SK-N-SH treated with all-trans-retinoic acid at 6 μM for 48 hours (cell line): ENCODE measurements around the gene UAP1L1.

Experiments
- ATAC-seq: fragments of 200-7000 bp; cut with Tn5 transposase; 3 replicates; pipeline ENCODE4 v1.9.1; 2020; ENCODE audit warnings: mild to moderate bottlenecking, moderate library complexity
- ARNTL ChIP-seq: fragments of 450-650 bp; formaldehyde crosslinking; IDR thresholded peaks from 2 replicates; pipeline ENCODE4 v1.5.0; 2020; ENCODE audit warnings: low read depth, mild to moderate bottlenecking, moderate library complexity, borderline replicate concordance
- BACH2 ChIP-seq: fragments of 250-450 bp; sonication (Bioruptor Pico); IDR thresholded peaks from 2 replicates; pipeline ENCODE4 v1.9.0; 2021; ENCODE audit warnings: mild to moderate bottlenecking, borderline replicate concordance
- CSDC2 ChIP-seq: fragments of 250-450 bp; sonication (Bioruptor Pico); IDR thresholded peaks from 2 replicates; pipeline ENCODE4 v1.5.0; 2020; ENCODE audit warnings: mild to moderate bottlenecking, moderate library complexity
- ESRRG ChIP-seq: fragments of 250-450 bp; sonication (Bioruptor Pico); IDR thresholded peaks from 2 replicates; pipeline ENCODE4 v1.6.1; 2021; ENCODE audit warnings: mild to moderate bottlenecking
- GLIS3 ChIP-seq: fragments of 250-450 bp; sonication (Bioruptor Pico); IDR thresholded peaks from 2 replicates; pipeline ENCODE4 v1.5.0; 2020; ENCODE audit warnings: mild to moderate bottlenecking, moderate library complexity
- OSR1 ChIP-seq: fragments of 250-450 bp; sonication (Bioruptor Pico); IDR thresholded peaks from 2 replicates; pipeline ENCODE4 v1.8.0; 2022; ENCODE audit warnings: moderate library complexity, mild to moderate bottlenecking, inconsistent platforms
- PPARA ChIP-seq: fragments of 250-450 bp; sonication (Bioruptor Pico); IDR thresholded peaks from 2 replicates; pipeline ENCODE4 v1.5.0; 2020; ENCODE audit warnings: mild to moderate bottlenecking, borderline replicate concordance
- RARB ChIP-seq: fragments of 250-450 bp; sonication (Bioruptor Pico); IDR thresholded peaks from 2 replicates; pipeline ENCODE4 v1.8.0; 2021; ENCODE audit warnings: mild to moderate bottlenecking, moderate library complexity
- SNAI2 ChIP-seq: fragments of 250-450 bp; sonication (Bioruptor Pico); IDR thresholded peaks from 2 replicates; pipeline ENCODE4 v1.5.0; 2020; ENCODE audit warnings: mild to moderate bottlenecking, moderate library complexity
- TCF4 ChIP-seq: fragments of 250-450 bp; sonication (Bioruptor Pico); IDR thresholded peaks from 2 replicates; pipeline ENCODE4 v1.8.0; 2021; ENCODE audit warnings: mild to moderate bottlenecking, moderate library complexity, borderline replicate concordance
- TOX ChIP-seq: fragments of 250-450 bp; sonication (Bioruptor Pico); IDR thresholded peaks from 2 replicates; pipeline ENCODE4 v1.8.0; 2021; ENCODE audit warnings: mild to moderate bottlenecking, moderate library complexity, borderline replicate concordance
- ZFP30 ChIP-seq: fragments of 450-650 bp; formaldehyde crosslinking; IDR thresholded peaks from 2 replicates; pipeline ENCODE4 v1.5.0; 2022; ENCODE audit warnings: mild to moderate bottlenecking, moderate library complexity
- ZNF70 ChIP-seq: fragments of 450-650 bp; formaldehyde crosslinking; IDR thresholded peaks from 2 replicates; pipeline ENCODE4 v1.5.0; 2020; ENCODE audit warnings: mild to moderate bottlenecking, moderate library complexity
- ZNF8 ChIP-seq: fragments of 450-650 bp; formaldehyde crosslinking; IDR thresholded peaks from 2 replicates; pipeline ENCODE4 v1.5.0; 2020; ENCODE audit warnings: mild to moderate bottlenecking, moderate library complexity
- TF ChIP-seq, protein P1 (sequence below): fragments of 250-450 bp; sonication (Bioruptor Pico); IDR thresholded peaks from 2 replicates; pipeline ENCODE4 v1.8.0; 2020; ENCODE audit warnings: mild to moderate bottlenecking, moderate library complexity, borderline replicate concordance
- TF ChIP-seq, protein P2 (sequence below): fragments of 250-450 bp; sonication (Bioruptor Pico); IDR thresholded peaks from 2 replicates; pipeline ENCODE4 v1.5.1; 2021; ENCODE audit warnings: mild to moderate bottlenecking, moderate library complexity
- TF ChIP-seq, protein P3 (sequence below): fragments of 250-450 bp; sonication (Bioruptor Pico); IDR thresholded peaks from 2 replicates; pipeline ENCODE4 v1.8.0; 2021; ENCODE audit warnings: low read depth, mild to moderate bottlenecking, moderate library complexity, borderline replicate concordance
- TF ChIP-seq, protein P4 (sequence below): fragments of 250-450 bp; sonication (Bioruptor Pico); IDR thresholded peaks from 2 replicates; pipeline ENCODE4 v1.5.0; 2020; ENCODE audit warnings: mild to moderate bottlenecking, moderate library complexity
- TF ChIP-seq, protein P5 (sequence below): fragments of 250-450 bp; sonication (Bioruptor Pico); IDR thresholded peaks from 2 replicates; pipeline ENCODE4 v1.5.1; 2020; ENCODE audit warnings: low read depth, mild to moderate bottlenecking, moderate library complexity

Gene UAP1L1

DNA sequence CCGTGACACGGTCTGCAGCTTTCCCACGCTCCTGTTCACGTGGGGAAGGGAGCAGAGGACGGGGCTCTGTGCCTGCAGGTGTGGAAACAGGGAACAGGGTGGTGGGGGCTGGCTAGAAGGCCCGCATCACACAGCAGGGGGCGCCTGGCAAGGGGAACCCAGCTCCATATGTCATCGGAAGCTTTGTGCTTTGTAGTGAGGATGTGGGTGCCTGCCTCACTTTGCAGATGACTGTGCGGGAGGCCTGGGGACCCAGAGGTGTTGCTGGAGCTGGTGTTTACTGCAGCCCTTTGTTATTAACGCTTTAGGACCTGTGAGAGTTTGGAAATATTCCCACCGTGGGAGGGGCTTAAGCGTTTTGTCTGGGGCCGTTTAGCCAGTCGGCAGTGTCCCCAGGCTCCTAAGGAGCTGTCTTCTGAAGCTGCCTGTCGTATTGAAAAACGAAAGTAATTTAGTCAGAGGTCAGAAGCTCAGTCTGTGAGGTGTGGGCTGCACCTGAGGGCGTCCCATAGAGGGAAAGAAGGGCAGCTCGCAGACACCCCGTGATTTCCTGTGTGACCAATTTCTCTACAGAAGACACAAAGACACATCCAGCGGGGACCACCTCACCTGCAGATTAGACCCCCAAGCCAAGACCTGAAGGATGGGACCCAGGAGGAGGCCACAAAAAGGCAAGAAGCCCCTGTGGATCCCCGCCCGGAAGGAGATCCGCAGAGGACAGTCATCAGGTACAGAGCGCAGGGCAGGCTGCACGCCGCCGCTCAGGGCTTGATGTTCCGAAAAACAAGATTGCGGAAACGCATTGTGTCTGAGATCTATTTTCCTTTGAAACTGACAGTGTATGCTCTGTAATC, 18.6 kb downstream of the UAP1L1 start:
- ATAC-seq = peak; percentile 32; the same call in 1 of the 3 replicates
- TF ChIP-seq ARNTL (CRISPR knock-in tag) = no peak
- TF ChIP-seq ZFP30 (CRISPR knock-in tag) = no peak
- TF ChIP-seq, protein P1, sequence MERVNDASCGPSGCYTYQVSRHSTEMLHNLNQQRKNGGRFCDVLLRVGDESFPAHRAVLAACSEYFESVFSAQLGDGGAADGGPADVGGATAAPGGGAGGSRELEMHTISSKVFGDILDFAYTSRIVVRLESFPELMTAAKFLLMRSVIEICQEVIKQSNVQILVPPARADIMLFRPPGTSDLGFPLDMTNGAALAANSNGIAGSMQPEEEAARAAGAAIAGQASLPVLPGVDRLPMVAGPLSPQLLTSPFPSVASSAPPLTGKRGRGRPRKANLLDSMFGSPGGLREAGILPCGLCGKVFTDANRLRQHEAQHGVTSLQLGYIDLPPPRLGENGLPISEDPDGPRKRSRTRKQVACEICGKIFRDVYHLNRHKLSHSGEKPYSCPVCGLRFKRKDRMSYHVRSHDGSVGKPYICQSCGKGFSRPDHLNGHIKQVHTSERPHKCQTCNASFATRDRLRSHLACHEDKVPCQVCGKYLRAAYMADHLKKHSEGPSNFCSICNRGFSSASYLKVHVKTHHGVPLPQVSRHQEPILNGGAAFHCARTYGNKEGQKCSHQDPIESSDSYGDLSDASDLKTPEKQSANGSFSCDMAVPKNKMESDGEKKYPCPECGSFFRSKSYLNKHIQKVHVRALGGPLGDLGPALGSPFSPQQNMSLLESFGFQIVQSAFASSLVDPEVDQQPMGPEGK (CRISPR knock-in tag) = no peak
- no peak for TF ChIP-seq CSDC2 (CRISPR knock-in tag)
- no peak for TF ChIP-seq SNAI2
- no peak for TF ChIP-seq PPARA (CRISPR knock-in tag)
- TF ChIP-seq RARB (CRISPR knock-in tag) = no peak
- no peak for TF ChIP-seq BACH2
- TF ChIP-seq, protein P2, sequence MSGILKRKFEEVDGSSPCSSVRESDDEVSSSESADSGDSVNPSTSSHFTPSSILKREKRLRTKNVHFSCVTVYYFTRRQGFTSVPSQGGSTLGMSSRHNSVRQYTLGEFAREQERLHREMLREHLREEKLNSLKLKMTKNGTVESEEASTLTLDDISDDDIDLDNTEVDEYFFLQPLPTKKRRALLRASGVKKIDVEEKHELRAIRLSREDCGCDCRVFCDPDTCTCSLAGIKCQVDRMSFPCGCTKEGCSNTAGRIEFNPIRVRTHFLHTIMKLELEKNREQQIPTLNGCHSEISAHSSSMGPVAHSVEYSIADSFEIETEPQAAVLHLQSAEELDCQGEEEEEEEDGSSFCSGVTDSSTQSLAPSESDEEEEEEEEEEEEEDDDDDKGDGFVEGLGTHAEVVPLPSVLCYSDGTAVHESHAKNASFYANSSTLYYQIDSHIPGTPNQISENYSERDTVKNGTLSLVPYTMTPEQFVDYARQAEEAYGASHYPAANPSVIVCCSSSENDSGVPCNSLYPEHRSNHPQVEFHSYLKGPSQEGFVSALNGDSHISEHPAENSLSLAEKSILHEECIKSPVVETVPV (CRISPR knock-in tag) = no peak
- no peak for TF ChIP-seq GLIS3 (CRISPR knock-in tag)
- TF ChIP-seq ZNF70 = no peak
- TF ChIP-seq OSR1 (CRISPR knock-in tag) = no peak
- TF ChIP-seq, protein P3, sequence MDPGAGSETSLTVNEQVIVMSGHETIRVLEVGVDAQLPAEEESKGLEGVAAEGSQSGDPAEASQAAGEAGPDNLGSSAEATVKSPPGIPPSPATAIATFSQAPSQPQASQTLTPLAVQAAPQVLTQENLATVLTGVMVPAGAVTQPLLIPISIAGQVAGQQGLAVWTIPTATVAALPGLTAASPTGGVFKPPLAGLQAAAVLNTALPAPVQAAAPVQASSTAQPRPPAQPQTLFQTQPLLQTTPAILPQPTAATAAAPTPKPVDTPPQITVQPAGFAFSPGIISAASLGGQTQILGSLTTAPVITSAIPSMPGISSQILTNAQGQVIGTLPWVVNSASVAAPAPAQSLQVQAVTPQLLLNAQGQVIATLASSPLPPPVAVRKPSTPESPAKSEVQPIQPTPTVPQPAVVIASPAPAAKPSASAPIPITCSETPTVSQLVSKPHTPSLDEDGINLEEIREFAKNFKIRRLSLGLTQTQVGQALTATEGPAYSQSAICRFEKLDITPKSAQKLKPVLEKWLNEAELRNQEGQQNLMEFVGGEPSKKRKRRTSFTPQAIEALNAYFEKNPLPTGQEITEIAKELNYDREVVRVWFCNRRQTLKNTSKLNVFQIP (CRISPR knock-in tag) = no peak
- no peak for TF ChIP-seq ESRRG (CRISPR knock-in tag)
- TF ChIP-seq, protein P4, sequence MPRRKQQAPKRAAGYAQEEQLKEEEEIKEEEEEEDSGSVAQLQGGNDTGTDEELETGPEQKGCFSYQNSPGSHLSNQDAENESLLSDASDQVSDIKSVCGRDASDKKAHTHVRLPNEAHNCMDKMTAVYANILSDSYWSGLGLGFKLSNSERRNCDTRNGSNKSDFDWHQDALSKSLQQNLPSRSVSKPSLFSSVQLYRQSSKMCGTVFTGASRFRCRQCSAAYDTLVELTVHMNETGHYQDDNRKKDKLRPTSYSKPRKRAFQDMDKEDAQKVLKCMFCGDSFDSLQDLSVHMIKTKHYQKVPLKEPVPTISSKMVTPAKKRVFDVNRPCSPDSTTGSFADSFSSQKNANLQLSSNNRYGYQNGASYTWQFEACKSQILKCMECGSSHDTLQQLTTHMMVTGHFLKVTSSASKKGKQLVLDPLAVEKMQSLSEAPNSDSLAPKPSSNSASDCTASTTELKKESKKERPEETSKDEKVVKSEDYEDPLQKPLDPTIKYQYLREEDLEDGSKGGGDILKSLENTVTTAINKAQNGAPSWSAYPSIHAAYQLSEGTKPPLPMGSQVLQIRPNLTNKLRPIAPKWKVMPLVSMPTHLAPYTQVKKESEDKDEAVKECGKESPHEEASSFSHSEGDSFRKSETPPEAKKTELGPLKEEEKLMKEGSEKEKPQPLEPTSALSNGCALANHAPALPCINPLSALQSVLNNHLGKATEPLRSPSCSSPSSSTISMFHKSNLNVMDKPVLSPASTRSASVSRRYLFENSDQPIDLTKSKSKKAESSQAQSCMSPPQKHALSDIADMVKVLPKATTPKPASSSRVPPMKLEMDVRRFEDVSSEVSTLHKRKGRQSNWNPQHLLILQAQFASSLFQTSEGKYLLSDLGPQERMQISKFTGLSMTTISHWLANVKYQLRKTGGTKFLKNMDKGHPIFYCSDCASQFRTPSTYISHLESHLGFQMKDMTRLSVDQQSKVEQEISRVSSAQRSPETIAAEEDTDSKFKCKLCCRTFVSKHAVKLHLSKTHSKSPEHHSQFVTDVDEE = no peak
- TF ChIP-seq ZNF8 (CRISPR knock-in tag) = no peak
- TF ChIP-seq TCF4 (CRISPR knock-in tag) = no peak
- TF ChIP-seq, all 23 proteins: peak for 0

DNA sequence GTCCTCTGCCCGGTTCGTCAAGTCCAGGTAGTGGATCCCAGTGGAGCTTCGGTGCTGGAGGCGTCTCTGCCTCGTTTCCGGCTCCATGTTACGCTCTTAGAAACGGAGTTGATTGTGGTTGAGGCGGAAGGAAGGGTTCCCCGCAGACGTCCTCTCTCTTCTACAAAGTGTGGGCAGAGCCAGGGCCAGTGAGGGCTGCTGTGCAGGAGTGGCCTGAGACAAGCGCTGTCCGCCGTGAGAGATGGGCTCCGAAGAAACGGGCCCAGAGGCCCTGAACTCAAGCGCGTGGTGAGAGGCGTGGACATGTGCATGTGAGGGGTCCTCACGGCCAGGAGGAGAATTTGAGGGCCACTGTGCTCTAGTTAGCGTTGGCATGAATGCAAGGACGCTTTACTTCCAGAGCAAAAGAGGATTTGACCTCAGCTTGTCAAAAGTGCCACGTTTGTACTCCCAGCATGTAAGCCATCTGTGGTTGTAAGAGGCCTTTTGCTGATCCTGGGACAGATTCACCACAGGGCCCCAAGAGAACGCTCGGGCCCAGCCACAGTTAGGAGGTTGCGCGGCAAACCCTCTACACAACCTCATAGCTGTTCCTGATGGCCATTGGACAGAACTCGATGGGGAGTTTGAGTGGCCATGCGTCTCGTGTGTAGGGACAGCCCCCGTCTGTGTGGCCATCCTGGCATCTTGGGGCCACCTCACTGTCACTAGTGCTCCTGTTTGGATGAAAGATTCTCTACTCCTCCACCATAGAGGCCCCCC, 19.6 kb downstream of the UAP1L1 start:
- ATAC-seq = no peak
- TF ChIP-seq RARB (CRISPR knock-in tag) = no peak
- TF ChIP-seq PPARA (CRISPR knock-in tag) = no peak
- TF ChIP-seq, protein P3 (CRISPR knock-in tag) = no peak
- TF ChIP-seq, protein P1 (CRISPR knock-in tag) = no peak
- TF ChIP-seq, protein P5, sequence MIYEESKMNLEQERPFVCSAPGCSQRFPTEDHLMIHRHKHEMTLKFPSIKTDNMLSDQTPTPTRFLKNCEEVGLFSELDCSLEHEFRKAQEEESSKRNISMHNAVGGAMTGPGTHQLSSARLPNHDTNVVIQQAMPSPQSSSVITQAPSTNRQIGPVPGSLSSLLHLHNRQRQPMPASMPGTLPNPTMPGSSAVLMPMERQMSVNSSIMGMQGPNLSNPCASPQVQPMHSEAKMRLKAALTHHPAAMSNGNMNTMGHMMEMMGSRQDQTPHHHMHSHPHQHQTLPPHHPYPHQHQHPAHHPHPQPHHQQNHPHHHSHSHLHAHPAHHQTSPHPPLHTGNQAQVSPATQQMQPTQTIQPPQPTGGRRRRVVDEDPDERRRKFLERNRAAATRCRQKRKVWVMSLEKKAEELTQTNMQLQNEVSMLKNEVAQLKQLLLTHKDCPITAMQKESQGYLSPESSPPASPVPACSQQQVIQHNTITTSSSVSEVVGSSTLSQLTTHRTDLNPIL = no peak
- no peak for TF ChIP-seq TOX (CRISPR knock-in tag)
